Right atrium auricular region (tissue), 2 donors: ENCODE measurements around the gene DISC1. TPM values are rescaled to one million over a fixed set of nuclear protein-coding genes. Genes with fewer than 3 reads are reported as not detected.

Experiments used
- DNase-seq: peaks from one replicate; pipeline ENCODE4 v3.0.0-alpha.2; 2019; ENCODE audit warnings: low spot score
- H3K27ac ChIP-seq, 2 donors: fragments of 200-600 bp; sonication (generic); 1 replicate in 1 of 2; 2 replicates in 1 of 2; pipeline ENCODE4 v1.5.1; 2016 to 2019
- H3K27me3 ChIP-seq, 2 donors: fragments of 200-600 bp; sonication (generic); one replicate each; pipeline versions ENCODE4 v1.5.1 to v1.6.0; 2017 to 2019
- H3K36me3 ChIP-seq: fragments of 200-600 bp; sonication (generic); one replicate; pipeline ENCODE4 v1.5.1; 2016
- H3K4me1 ChIP-seq, 2 donors: fragments of 200-600 bp; sonication (generic); one replicate each; pipeline versions ENCODE4 v1.5.1 to v1.6.0; 2017 to 2019
- H3K4me3 ChIP-seq, 2 donors: fragments of 200-600 bp; sonication (generic); 1 replicate in 1 of 2; 2 replicates in 1 of 2; pipeline ENCODE4 v1.5.1; 2017 to 2019; ENCODE audit warnings: mild to moderate bottlenecking in 1 of 2, moderate library complexity in 1 of 2
- H3K9me3 ChIP-seq, 2 donors: fragments of 200-600 bp; sonication (generic); one replicate each; pipeline ENCODE4 v1.5.1; 2019
- total RNA-seq, 2 donors: library from RNA; depleted of rRNA; stranded (reverse); fragments of >200 nt; gene quantifications; one replicate each; pipeline ENCODE4 v1.1.0, GENCODE V29; 2016
- TF ChIP-seq, protein P1 (sequence below), 2 donors: fragments of 200-600 bp; sonication (generic); IDR thresholded peaks; one replicate each; pipeline ENCODE4 v1.5.1; 2019; ENCODE audit warnings: antibody characterized with exemption in 2 of 2

The DISC1 gene
- total RNA-seq, 2 donors from 2014 or later = 1.8 to 5.3 TPM

GRCh38 chr1:231702804-231703203 is 76.2 kb downstream of the DISC1 start:
- Histone ChIP-seq H3K4me1 (peaks cover 0 to 8% of the 10 kb centered on the region in 2 donors), H3K9me3 (no peaks in the 10 kb centered on the region), H3K27ac (no peak overlapping the region), H3K4me3 (no peak overlapping the region), H3K36me3 (no peaks in the 10 kb centered on the region), H3K27me3 (no peaks in the 10 kb centered on the region)
- TF ChIP-seq, protein P1, sequence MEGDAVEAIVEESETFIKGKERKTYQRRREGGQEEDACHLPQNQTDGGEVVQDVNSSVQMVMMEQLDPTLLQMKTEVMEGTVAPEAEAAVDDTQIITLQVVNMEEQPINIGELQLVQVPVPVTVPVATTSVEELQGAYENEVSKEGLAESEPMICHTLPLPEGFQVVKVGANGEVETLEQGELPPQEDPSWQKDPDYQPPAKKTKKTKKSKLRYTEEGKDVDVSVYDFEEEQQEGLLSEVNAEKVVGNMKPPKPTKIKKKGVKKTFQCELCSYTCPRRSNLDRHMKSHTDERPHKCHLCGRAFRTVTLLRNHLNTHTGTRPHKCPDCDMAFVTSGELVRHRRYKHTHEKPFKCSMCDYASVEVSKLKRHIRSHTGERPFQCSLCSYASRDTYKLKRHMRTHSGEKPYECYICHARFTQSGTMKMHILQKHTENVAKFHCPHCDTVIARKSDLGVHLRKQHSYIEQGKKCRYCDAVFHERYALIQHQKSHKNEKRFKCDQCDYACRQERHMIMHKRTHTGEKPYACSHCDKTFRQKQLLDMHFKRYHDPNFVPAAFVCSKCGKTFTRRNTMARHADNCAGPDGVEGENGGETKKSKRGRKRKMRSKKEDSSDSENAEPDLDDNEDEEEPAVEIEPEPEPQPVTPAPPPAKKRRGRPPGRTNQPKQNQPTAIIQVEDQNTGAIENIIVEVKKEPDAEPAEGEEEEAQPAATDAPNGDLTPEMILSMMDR (IDR thresholded peaks at IDR 0.05) = no peak
- DNase-seq = no peak

DNA sequence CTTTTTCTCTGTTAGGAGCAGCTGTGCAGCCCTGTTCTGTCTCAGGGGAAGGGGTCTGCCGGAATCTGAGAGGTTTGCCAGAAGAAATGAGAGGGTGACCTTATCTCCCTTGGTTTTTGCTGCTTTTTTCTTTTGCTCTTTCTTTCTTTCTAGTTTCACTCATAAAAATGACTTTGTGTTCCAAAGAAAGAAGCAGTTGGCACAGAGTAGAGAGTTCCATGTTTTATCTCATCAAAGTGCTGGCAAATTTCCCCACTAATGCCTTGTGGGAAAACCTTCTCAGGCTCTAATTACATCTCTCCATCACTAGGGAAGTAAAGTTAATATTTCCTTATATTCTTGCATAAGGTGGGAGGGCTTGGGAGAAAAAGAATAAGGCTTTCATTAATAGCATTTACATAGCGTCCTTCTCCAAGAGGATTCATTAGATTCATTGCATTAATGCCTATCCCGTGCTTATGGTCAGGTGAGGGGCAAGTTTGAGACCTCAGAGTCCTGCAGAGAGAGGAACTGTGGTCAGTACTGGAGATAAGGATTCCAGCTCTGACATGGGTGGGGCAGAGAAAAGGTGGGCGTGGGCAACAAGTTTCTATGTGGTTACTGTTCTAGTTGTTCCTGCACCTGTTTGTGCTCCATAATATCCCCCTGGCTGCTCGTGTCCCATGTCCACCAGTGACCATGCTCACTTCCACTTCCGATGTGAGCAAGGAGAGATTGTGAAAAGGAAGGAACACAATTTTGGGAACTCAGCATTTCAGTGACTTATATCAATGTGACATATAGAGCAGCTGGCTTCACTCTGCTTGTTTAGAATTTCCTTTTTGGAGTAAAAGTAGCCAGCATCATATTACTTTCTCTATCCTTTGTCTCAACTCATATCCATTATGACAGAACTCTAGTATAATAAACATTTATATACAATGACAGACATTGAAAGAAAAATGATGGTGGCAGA is 79.5 kb downstream of the DISC1 start:
- peaks cover 0 to 8% of the 10 kb centered on the region in 2 donors for H3K4me1 ChIP-seq
- H3K4me3 ChIP-seq = no peak overlapping the region
- H3K36me3 ChIP-seq = no peaks in the 10 kb centered on the region
- H3K27ac ChIP-seq = no peak overlapping the region
- no peak for DNase-seq
- H3K9me3 ChIP-seq = no peaks in the 10 kb centered on the region
- H3K27me3 ChIP-seq = no peaks in the 10 kb centered on the region
- TF ChIP-seq, protein P1 (IDR thresholded peaks at IDR 0.05) = no peak

DNA sequence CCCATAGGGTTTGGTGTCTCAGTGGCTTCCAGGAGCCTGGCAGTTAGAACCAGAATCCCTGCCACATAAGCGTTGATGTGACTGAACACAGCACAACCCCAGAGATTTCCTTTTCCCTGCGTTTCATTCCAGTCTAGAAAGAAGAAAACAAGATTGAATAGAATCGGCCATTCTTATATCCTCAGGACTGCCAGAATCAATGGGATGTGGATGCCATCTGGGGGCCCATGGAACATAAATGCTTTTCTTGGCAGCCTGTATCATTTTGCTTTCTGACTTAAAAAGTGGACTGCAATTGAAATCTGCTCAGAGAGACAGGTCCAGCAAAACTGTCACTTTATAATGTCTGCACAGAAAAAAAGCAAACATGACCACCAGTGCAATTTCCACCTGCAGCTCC is 80.3 kb downstream of the DISC1 start:
- TF ChIP-seq, protein P1 (IDR thresholded peaks at IDR 0.05) = no peak
- Histone ChIP-seq H3K4me1 (peaks cover 0 to 8% of the 10 kb centered on the region in 2 donors), H3K9me3 (no peaks in the 10 kb centered on the region), H3K27me3 (no peaks in the 10 kb centered on the region), H3K36me3 (no peaks in the 10 kb centered on the region), H3K4me3 (no peak overlapping the region), H3K27ac (no peak overlapping the region)
- DNase-seq = no peak

DNA sequence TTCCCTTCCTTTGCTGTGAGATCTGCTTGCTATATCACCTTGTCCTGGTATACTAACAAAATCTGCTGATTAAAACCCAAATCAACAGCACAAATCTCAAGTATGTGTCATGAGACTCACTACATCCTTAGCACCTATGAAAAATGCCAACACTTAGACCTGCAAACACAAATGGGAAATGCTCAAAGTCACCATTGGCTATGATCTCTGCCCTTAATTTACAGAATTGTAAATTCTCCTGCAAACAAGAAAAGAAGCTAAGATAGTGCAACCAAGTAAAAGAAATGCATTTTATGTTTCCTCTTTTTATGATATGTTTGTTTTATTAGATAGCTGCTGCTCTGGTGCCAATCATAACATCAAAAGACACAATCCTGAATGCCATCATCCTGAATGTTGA is 80.8 kb downstream of the DISC1 start:
- H3K27ac ChIP-seq = no peak overlapping the region
- no peaks in the 10 kb centered on the region for H3K36me3 ChIP-seq
- H3K4me1 ChIP-seq = peaks cover 0 to 8% of the 10 kb centered on the region in 2 donors
- no peak for DNase-seq
- TF ChIP-seq, protein P1 (IDR thresholded peaks at IDR 0.05) = no peak
- H3K27me3 ChIP-seq = no peaks in the 10 kb centered on the region
- H3K9me3 ChIP-seq = no peaks in the 10 kb centered on the region
- no peak overlapping the region for H3K4me3 ChIP-seq

DNA sequence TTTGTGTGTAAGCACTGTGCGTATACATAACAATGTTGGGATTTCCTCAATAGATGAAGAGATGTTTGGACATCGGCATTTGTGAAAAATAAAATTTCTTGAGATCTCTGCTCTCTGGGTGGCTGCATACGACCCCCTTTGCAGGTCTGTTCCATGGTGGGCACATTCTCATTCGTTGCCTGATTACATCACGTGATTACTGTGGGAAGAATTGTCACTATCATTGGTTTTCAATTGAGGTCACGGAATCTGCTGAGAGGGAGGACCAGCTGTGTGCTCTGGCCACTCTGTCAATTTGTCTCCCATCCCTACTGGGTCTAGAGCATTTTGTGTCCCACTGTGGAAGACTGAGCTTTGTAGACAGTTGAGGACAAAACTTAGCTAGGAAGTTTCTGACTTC is 81.8 kb downstream of the DISC1 start:
- Histone ChIP-seq H3K4me1 (peaks cover 0 to 8% of the 10 kb centered on the region in 2 donors), H3K9me3 (peaks cover 0 to 4% of the 10 kb centered on the region in 2 donors), H3K36me3 (no peaks in the 10 kb centered on the region), H3K4me3 (no peak overlapping the region), H3K27ac (no peak overlapping the region), H3K27me3 (no peaks in the 10 kb centered on the region)
- no peak for DNase-seq
- TF ChIP-seq, protein P1 (IDR thresholded peaks at IDR 0.05) = no peak
